ENCODE measurements around the gene HMGCR.

DNA sequence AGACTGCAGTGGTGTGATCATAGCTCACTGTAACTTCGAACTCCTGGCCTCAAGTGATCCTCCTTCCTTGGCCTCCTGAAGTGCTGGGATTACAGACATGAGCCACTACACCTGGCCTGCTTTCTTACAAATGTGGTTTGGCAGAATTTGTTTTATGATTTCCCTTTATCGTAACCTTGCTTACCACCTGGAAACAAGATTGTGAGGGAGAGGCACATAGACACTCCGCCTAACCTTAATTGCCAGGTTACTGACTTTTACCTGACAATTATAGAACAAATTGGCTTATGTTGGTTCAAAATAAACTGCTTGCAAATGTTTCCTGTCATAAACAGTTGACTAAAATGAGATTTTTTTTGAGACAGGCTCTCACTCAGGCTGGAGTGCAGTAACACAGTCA is 26.8 kb upstream of the HMGCR start:
- TF ChIP-seq, protein P1, sequence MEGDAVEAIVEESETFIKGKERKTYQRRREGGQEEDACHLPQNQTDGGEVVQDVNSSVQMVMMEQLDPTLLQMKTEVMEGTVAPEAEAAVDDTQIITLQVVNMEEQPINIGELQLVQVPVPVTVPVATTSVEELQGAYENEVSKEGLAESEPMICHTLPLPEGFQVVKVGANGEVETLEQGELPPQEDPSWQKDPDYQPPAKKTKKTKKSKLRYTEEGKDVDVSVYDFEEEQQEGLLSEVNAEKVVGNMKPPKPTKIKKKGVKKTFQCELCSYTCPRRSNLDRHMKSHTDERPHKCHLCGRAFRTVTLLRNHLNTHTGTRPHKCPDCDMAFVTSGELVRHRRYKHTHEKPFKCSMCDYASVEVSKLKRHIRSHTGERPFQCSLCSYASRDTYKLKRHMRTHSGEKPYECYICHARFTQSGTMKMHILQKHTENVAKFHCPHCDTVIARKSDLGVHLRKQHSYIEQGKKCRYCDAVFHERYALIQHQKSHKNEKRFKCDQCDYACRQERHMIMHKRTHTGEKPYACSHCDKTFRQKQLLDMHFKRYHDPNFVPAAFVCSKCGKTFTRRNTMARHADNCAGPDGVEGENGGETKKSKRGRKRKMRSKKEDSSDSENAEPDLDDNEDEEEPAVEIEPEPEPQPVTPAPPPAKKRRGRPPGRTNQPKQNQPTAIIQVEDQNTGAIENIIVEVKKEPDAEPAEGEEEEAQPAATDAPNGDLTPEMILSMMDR (conservative IDR thresholded peaks at IDR 0.05; ENCODE audit: low read length) = no peak
- TF ChIP-seq EZH2phosphoT487 (IDR thresholded peaks at IDR 0.05; ENCODE audit: borderline replicate concordance, low read depth, low read length) = no peak
